ENCODE data around the gene USP50. TPM values are rescaled to one million over a fixed set of nuclear protein-coding genes. Genes with fewer than 3 reads are reported as not detected.

Gene USP50
- total and polyA plus RNA-seq, 2 donors (not counting 3 experiments of a cell fraction or from before 2014, with no cell fraction given) = not detected

DNA sequence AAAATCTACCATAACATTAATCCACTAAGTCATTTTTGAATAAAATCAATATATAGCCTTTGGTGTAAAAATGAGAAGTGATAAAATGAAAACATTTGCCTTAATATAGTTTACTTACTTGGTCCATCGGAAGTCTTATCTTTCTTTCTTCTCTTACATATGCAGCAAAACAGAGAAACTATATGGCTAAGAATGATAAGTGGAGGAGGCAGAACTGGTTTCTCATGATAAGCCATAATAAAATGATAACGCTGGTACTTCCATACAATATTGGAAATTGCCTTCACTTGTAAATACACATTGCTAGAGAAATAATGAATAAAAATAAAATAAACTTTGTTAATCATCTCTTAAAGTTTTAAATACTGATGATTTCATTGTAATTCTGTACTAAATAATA is 47.8 kb upstream of the USP50 start:
- no peaks in the 10 kb centered on the region for H3K9me1 ChIP-seq (replicated peaks; ENCODE audit: control insufficient read depth, extremely low read depth, insufficient read depth, low read length)
- no peak overlapping the region for H3K4me3 ChIP-seq (replicated peaks in 1 of 3; ENCODE audit: insufficient read depth in 1 of 3, low read depth in 1 of 3, low read length in 3 of 3)
- no peaks in the 10 kb centered on the region for H3K27me3 ChIP-seq (ENCODE audit: control insufficient read depth in 2 of 2, insufficient read depth in 2 of 2, low read length in 2 of 2)
- H2AFZ ChIP-seq (ENCODE audit: low read depth, low read length) = no peak overlapping the region
- POLR2A ChIA-PET = no interaction called here
- no peaks in the 10 kb centered on the region for H4K20me1 ChIP-seq (replicated peaks; ENCODE audit: control insufficient read depth, extremely low read depth, insufficient read depth, low read length)
- no peak overlapping the region for H3K4me2 ChIP-seq (ENCODE audit: insufficient read depth, low read length)
- no peaks in the 10 kb centered on the region for H3K79me2 ChIP-seq (ENCODE audit: control insufficient read depth, insufficient read depth, low read length)
- no peaks in the 10 kb centered on the region for H3K9me3 ChIP-seq (replicated peaks; ENCODE audit: control insufficient read depth, insufficient read depth, low read length)
- dilution Hi-C loops (cut with MboI; ENCODE audit: extremely low pct_ligation_motif_present, low sequenced_read_pairs) = no loop called here
- H3K4me1 ChIP-seq (ENCODE audit: control insufficient read depth, extremely low read depth, insufficient read depth, low read length) = no peaks in the 10 kb centered on the region
- no peak for DNase-seq (ENCODE audit: low read depth, low spot score)
- no peak for FAIRE-seq
- TF ChIP-seq MYC (IDR thresholded peaks at IDR 0.05; ENCODE audit: low read depth, low read length) = no peak
- no peak for TF ChIP-seq EZH2 (IDR thresholded peaks at IDR 0.05; ENCODE audit: borderline replicate concordance, low read depth, low read length, severe bottlenecking)
- TF ChIP-seq POLR2A (IDR thresholded peaks at IDR 0.05; ENCODE audit: low read depth, low read length) = no peak
- TF ChIP-seq POLR2AphosphoS5 (IDR thresholded peaks at IDR 0.05; ENCODE audit: insufficient read depth, low read depth, low read length) = no peak
- TF ChIP-seq FOS (IDR thresholded peaks at IDR 0.05; ENCODE audit: borderline replicate concordance, insufficient read depth, low read length) = no peak
- intact Hi-C loops (cut with micrococcal nuclease) = no loop called here
- no peak overlapping the region for H3K9ac ChIP-seq (replicated peaks; ENCODE audit: extremely low read depth, insufficient read depth, low read length)
- H3K36me3 ChIP-seq (ENCODE audit: control insufficient read depth in 2 of 2, extremely low read depth in 1 of 2, insufficient read depth in 2 of 2, low read length in 2 of 2) = peaks cover 4 to 29% of the 10 kb centered on the region in 2 experiments
- BruUV-seq (replicated peaks) = no TSS peak
- CTCF ChIA-PET = no interaction called here
- no peak overlapping the region for H3K27ac ChIP-seq (ENCODE audit: insufficient read depth, low read depth, low read length)

DNA sequence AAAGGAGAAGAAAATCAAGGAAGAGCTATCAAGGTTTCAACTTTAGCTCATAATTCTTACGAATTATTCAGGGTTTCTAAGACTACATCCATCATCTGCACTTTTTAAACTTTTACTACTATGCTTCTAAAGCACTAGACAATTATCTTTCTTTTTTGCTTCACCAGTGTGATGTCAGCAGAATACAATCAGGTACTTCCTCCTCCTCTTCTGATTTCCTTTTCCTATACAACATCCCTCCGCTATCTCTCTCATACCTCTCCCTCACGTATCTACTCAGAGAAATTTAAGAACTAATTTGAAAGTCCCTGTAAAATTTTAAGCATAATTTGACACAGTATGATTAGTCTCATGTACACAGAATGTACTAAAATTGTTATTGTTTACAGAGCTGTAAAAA is 47.3 kb upstream of the USP50 start:
- no peak overlapping the region for H3K27ac ChIP-seq (ENCODE audit: insufficient read depth, low read depth, low read length)
- no peaks in the 10 kb centered on the region for H3K9me3 ChIP-seq (replicated peaks; ENCODE audit: control insufficient read depth, insufficient read depth, low read length)
- no peak overlapping the region for H3K4me2 ChIP-seq (ENCODE audit: insufficient read depth, low read length)
- ChIA-PET POLR2A (no interaction called here), CTCF (no interaction called here)
- intact Hi-C loops (cut with micrococcal nuclease) (no loop called here), dilution Hi-C loops (cut with MboI; ENCODE audit: extremely low pct_ligation_motif_present, low sequenced_read_pairs) (no loop called here)
- no peaks in the 10 kb centered on the region for H3K9me1 ChIP-seq (replicated peaks; ENCODE audit: control insufficient read depth, extremely low read depth, insufficient read depth, low read length)
- FAIRE-seq (no peak), DNase-seq (ENCODE audit: low read depth, low spot score) (no peak)
- no peaks in the 10 kb centered on the region for H3K4me1 ChIP-seq (ENCODE audit: control insufficient read depth, extremely low read depth, insufficient read depth, low read length)
- H4K20me1 ChIP-seq (replicated peaks; ENCODE audit: control insufficient read depth, extremely low read depth, insufficient read depth, low read length) = no peaks in the 10 kb centered on the region
- H3K79me2 ChIP-seq (ENCODE audit: control insufficient read depth, insufficient read depth, low read length) = no peaks in the 10 kb centered on the region
- TF ChIP-seq MYC (IDR thresholded peaks at IDR 0.05; ENCODE audit: low read depth, low read length) (no peak), GATA2 (IDR thresholded peaks at IDR 0.05; ENCODE audit: insufficient read depth, insufficient read length, low read depth, low read length) (no peak), POLR2AphosphoS5 (IDR thresholded peaks at IDR 0.05; ENCODE audit: insufficient read depth, low read depth, low read length) (no peak), EZH2 (IDR thresholded peaks at IDR 0.05; ENCODE audit: borderline replicate concordance, low read depth, low read length, severe bottlenecking) (no peak), FOS (IDR thresholded peaks at IDR 0.05; ENCODE audit: borderline replicate concordance, insufficient read depth, low read length) (no peak), POLR2A (IDR thresholded peaks at IDR 0.05; ENCODE audit: low read depth, low read length) (no peak), JUN (IDR thresholded peaks at IDR 0.05; ENCODE audit: borderline replicate concordance, insufficient read depth, insufficient read length, low read depth) (no peak)
- TF ChIP-seq, protein P1, sequence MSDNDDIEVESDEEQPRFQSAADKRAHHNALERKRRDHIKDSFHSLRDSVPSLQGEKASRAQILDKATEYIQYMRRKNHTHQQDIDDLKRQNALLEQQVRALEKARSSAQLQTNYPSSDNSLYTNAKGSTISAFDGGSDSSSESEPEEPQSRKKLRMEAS (IDR thresholded peaks at IDR 0.05; ENCODE audit: insufficient read depth, insufficient read length) = no peak
- TF ChIP-seq, protein P2, sequence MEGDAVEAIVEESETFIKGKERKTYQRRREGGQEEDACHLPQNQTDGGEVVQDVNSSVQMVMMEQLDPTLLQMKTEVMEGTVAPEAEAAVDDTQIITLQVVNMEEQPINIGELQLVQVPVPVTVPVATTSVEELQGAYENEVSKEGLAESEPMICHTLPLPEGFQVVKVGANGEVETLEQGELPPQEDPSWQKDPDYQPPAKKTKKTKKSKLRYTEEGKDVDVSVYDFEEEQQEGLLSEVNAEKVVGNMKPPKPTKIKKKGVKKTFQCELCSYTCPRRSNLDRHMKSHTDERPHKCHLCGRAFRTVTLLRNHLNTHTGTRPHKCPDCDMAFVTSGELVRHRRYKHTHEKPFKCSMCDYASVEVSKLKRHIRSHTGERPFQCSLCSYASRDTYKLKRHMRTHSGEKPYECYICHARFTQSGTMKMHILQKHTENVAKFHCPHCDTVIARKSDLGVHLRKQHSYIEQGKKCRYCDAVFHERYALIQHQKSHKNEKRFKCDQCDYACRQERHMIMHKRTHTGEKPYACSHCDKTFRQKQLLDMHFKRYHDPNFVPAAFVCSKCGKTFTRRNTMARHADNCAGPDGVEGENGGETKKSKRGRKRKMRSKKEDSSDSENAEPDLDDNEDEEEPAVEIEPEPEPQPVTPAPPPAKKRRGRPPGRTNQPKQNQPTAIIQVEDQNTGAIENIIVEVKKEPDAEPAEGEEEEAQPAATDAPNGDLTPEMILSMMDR (IDR thresholded peaks at IDR 0.05; ENCODE audit: extremely low read depth in 1 of 2, insufficient read depth in 1 of 2, low read depth in 1 of 2, low read length in 2 of 2) = no peak
- BruUV-seq (replicated peaks) = no TSS peak
- no peak overlapping the region for H3K9ac ChIP-seq (replicated peaks; ENCODE audit: extremely low read depth, insufficient read depth, low read length)
- peaks cover 4 to 34% of the 10 kb centered on the region in 2 experiments for H3K36me3 ChIP-seq (ENCODE audit: control insufficient read depth in 2 of 2, extremely low read depth in 1 of 2, insufficient read depth in 2 of 2, low read length in 2 of 2)
- H2AFZ ChIP-seq (ENCODE audit: low read depth, low read length) = no peak overlapping the region
- H3K4me3 ChIP-seq (replicated peaks in 1 of 3; ENCODE audit: insufficient read depth in 1 of 3, low read depth in 1 of 3, low read length in 3 of 3) = no peak overlapping the region
- H3K27me3 ChIP-seq (ENCODE audit: control insufficient read depth in 2 of 2, insufficient read depth in 2 of 2, low read length in 2 of 2) = no peaks in the 10 kb centered on the region
